Nephron (organoid): ENCODE results near the gene AIF1L.

Source experiments
- H3K27ac Mint-ChIP-seq, 3 experiments: 2 replicates each; pipeline ENCODE4 v1.8.0; 2020; ENCODE audit warnings: mixed read lengths in 3 of 3, mild to moderate bottlenecking in 2 of 3, moderate library complexity in 1 of 3
- H3K27me3 Mint-ChIP-seq: 2 replicates; pipeline ENCODE4 v1.8.0; 2021; ENCODE audit warnings: low read depth, mild to moderate bottlenecking, moderate library complexity, mixed read lengths
- H3K36me3 Mint-ChIP-seq: 2 replicates; pipeline ENCODE4 v1.8.0; 2020; ENCODE audit warnings: low read depth, mixed read lengths
- H3K4me1 Mint-ChIP-seq: 2 replicates; pipeline ENCODE4 v1.8.0; 2020; ENCODE audit warnings: mixed read lengths
- H3K4me3 Mint-ChIP-seq, 3 experiments: 2 replicates each; pipeline ENCODE4 v1.8.0; 2020; ENCODE audit warnings: mild to moderate bottlenecking in 3 of 3, mixed read lengths in 3 of 3, moderate library complexity in 2 of 3
- H3K9me3 Mint-ChIP-seq: 2 replicates; pipeline ENCODE4 v1.8.0; 2020; ENCODE audit warnings: mixed read lengths
- CTCF ChIP-seq, 3 experiments: fragments of 200-600 bp; sonication (generic); IDR thresholded peaks; one replicate each; pipeline ENCODE4 v1.5.0; 2021; ENCODE audit warnings: antibody characterized with exemption in 3 of 3; ENCODE audit not compliant: unreplicated experiment in 3 of 3

Gene AIF1L

GRCh38 chr9:131094622-131095021 is 1.7 kb upstream of the AIF1L start:
- no peak for TF ChIP-seq CTCF (IDR thresholded peaks at IDR 0.05; ENCODE audit: unreplicated experiment in 3 of 3)
- peaks cover 43% of the 10 kb centered on the region for H3K27me3 Mint-ChIP-seq
- no peaks in the 10 kb centered on the region for H3K9me3 Mint-ChIP-seq
- H3K4me1 Mint-ChIP-seq: peaks cover 34% of the 10 kb centered on the region
- no peaks in the 10 kb centered on the region for H3K36me3 Mint-ChIP-seq
- peak overlapping the region; percentile 62 to 83 (median 70) for H3K4me3 Mint-ChIP-seq
- peak overlapping the region in 2 of 3 experiments; percentile 19 to 60 for H3K27ac Mint-ChIP-seq

- H3K4me1 Mint-ChIP-seq: peaks cover 43% of the 10 kb centered on the region
- H3K9me3 Mint-ChIP-seq: no peaks in the 10 kb centered on the region
- peak overlapping the region; percentile 83 to 87 (median 85) for H3K4me3 Mint-ChIP-seq
- no peak for TF ChIP-seq CTCF (IDR thresholded peaks at IDR 0.05; ENCODE audit: unreplicated experiment in 3 of 3)
- H3K36me3 Mint-ChIP-seq: peaks cover 4% of the 10 kb centered on the region
- H3K27me3 Mint-ChIP-seq: peaks cover 43% of the 10 kb centered on the region
- H3K27ac Mint-ChIP-seq: peak overlapping the region in 2 of 3 experiments; percentile 57 to 86
Measured at GRCh38 chr9:131095666-131096268, 564 bp upstream of the AIF1L start.

GRCh38 chr9:131097126-131097947 is 1.0 kb downstream of the AIF1L start:
- Mint-ChIP-seq H3K4me1 (peaks cover 43% of the 10 kb centered on the region), H3K27me3 (peaks cover 38% of the 10 kb centered on the region)

GRCh38 chr9:131097948-131098278 is 1.6 kb downstream of the AIF1L start:
- peak overlapping the region in 1 of 3 experiments; percentile 91 for H3K27ac Mint-ChIP-seq
- peaks cover 38% of the 10 kb centered on the region for H3K27me3 Mint-ChIP-seq
- peaks cover 5% of the 10 kb centered on the region for H3K36me3 Mint-ChIP-seq
- no peaks in the 10 kb centered on the region for H3K9me3 Mint-ChIP-seq
- H3K4me1 Mint-ChIP-seq: peaks cover 47% of the 10 kb centered on the region
- H3K4me3 Mint-ChIP-seq: peak overlapping the region; percentile 78 to 91 (median 86)
- no peak for TF ChIP-seq CTCF (IDR thresholded peaks at IDR 0.05; ENCODE audit: unreplicated experiment in 3 of 3)

More at GRCh38 chr9:131097126-131097947, 1.0 kb downstream of the AIF1L start:
- H3K27ac Mint-ChIP-seq: peak overlapping the region; percentile 54 to 91 (median 80)
- peaks cover 5% of the 10 kb centered on the region for H3K36me3 Mint-ChIP-seq
- H3K4me3 Mint-ChIP-seq: peak overlapping the region; percentile 78 to 91 (median 86)
- no peak for TF ChIP-seq CTCF (IDR thresholded peaks at IDR 0.05; ENCODE audit: unreplicated experiment in 3 of 3)
- no peaks in the 10 kb centered on the region for H3K9me3 Mint-ChIP-seq

- Mint-ChIP-seq H3K27ac (peak overlapping the region; percentile 75 to 91 (median 84)), H3K4me3 (peak overlapping the region; percentile 78 to 91 (median 86)), H3K4me1 (peaks cover 49% of the 10 kb centered on the region), H3K27me3 (peaks cover 38% of the 10 kb centered on the region), H3K9me3 (no peaks in the 10 kb centered on the region), H3K36me3 (peaks cover 5% of the 10 kb centered on the region)
- no peak for TF ChIP-seq CTCF (IDR thresholded peaks at IDR 0.05; ENCODE audit: unreplicated experiment in 3 of 3)
Measured at GRCh38 chr9:131098391-131099101, 2.2 kb downstream of the AIF1L start.
